SJSA1 (cell line): Measurements from ENCODE around the gene CD101. TPM values are rescaled to one million over a fixed set of nuclear protein-coding genes. Genes with fewer than 3 reads are reported as not detected.

Source experiments
- DNase-seq, 2 experiments: peaks; one replicate each; pipeline ENCODE4 v3.0.0-alpha.2; 2015 to 2020; ENCODE audit warnings: low spot score in 2 of 2, low read depth in 1 of 2
- H3K27ac ChIP-seq: fragments of 250-450 bp; sonication (Bioruptor Pico); 2 replicates; pipeline ENCODE4 v1.5.1; 2020; ENCODE audit warnings: mild to moderate bottlenecking, moderate library complexity
- H3K27me3 ChIP-seq: fragments of 250-450 bp; sonication (Bioruptor Pico); replicated peaks from 2 replicates; pipeline ENCODE4 v1.5.1; 2020; ENCODE audit warnings: mild to moderate bottlenecking, moderate library complexity
- H3K36me3 ChIP-seq: fragments of 250-450 bp; sonication (Bioruptor Pico); 2 replicates; pipeline ENCODE4 v1.5.1; 2020; ENCODE audit warnings: mild to moderate bottlenecking
- H3K4me1 ChIP-seq: fragments of 250-450 bp; sonication (Bioruptor Pico); replicated peaks from 2 replicates; pipeline ENCODE4 v1.6.1; 2021; ENCODE audit warnings: mild to moderate bottlenecking
- H3K4me3 ChIP-seq: fragments of 250-450 bp; sonication (Bioruptor Pico); 2 replicates; pipeline ENCODE4 v1.5.1; 2020; ENCODE audit warnings: mild to moderate bottlenecking
- H3K9me3 ChIP-seq: fragments of 250-450 bp; sonication (Bioruptor Pico); replicated peaks from 2 replicates; pipeline ENCODE4 v1.5.1; 2020; ENCODE audit warnings: mild to moderate bottlenecking
- total RNA-seq: library from RNA; depleted of rRNA; stranded (reverse); fragments of >200 nt; shearing (Covaris generic); gene quantifications from 2 replicates; pipeline ENCODE4 v1.2.3, GENCODE V29; 2014

CD101 gene
- total RNA-seq, 1 experiment from 2014 or later = 0.05 TPM

DNA sequence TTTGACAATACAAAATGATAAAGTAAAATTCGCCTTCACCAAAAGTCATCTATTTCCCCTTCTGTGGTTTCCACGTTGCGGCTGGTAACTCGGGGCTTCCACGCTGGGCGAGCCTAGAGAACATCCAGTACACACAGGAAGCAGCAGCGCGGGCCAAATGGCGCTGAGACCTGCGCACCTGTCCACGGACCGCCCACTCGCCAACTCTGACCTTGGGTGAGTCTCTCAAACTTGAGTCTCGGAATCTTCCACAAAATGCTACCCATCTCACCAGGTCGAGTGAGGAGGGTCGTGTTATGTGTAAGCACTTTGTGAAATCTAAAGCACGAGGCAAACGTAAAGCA is 57.7 kb downstream of the CD101 start:
- peak overlapping the region; percentile 52 for H3K27ac ChIP-seq
- H3K27me3 ChIP-seq = no peaks in the 10 kb centered on the region
- DNase-seq = no peak

DNA sequence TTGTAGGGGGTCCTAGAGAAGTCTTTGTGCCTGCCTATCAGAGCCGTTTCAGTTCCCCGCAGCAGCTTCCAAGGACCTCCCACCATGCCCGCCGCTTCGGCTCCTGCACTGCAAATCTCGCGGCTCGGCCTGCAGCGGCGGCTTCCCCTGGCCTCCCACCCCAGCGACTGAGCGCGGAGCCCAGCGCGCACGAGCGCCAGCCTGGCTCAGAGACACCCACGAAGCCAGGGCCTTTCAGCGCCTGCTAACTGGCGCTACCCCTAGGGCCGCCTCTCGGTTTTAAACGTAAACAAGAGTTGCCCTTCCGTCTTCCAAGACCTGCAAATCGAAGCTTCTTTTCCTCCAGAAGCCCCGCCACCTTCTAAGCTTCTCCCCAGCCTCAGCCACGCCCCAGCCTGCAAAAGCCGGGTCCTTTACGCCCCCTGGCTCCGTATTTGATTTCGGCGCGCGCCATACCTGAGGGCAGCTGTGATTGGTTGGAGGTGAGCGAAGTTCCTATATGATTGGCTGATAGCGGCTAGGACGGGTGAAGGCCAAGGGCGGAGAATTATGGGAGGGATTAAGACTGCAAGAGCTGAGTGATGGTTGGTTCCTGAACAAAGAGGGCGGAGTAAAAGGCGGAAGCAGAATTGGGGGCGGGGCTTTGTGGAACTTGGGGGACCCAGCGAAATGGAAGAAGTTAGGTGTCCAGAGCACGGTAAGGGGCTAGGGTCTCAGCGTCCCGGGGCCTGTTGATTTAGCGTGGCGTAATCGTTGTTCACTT is 58.3 kb downstream of the CD101 start, which contains the start of gene TTF2:
TSS of gene TTF2 (plus strand) at position 649 of the 763 bp plus-strand sequence. CDS start at position 670, 21 bp downstream.
- Histone ChIP-seq H3K4me1 (peaks cover 22% of the 10 kb centered on the region), H3K9me3 (no peaks in the 10 kb centered on the region), H3K36me3 (peaks cover 19% of the 10 kb centered on the region), H3K4me3 (peak within 1 kb of the TSS; percentile 59), H3K27ac (peak within 1 kb of the TSS; percentile 58), H3K27me3 (no peaks in the 10 kb centered on the region)
- peak; percentile 96 to 97 for DNase-seq

More for the DNA sequence above, 57.7 kb downstream of the CD101 start:
- peaks cover 19% of the 10 kb centered on the region for H3K36me3 ChIP-seq
- H3K4me1 ChIP-seq = peaks cover 22% of the 10 kb centered on the region
- no peaks in the 10 kb centered on the region for H3K9me3 ChIP-seq
- H3K4me3 ChIP-seq = peak overlapping the region; percentile 59

DNA sequence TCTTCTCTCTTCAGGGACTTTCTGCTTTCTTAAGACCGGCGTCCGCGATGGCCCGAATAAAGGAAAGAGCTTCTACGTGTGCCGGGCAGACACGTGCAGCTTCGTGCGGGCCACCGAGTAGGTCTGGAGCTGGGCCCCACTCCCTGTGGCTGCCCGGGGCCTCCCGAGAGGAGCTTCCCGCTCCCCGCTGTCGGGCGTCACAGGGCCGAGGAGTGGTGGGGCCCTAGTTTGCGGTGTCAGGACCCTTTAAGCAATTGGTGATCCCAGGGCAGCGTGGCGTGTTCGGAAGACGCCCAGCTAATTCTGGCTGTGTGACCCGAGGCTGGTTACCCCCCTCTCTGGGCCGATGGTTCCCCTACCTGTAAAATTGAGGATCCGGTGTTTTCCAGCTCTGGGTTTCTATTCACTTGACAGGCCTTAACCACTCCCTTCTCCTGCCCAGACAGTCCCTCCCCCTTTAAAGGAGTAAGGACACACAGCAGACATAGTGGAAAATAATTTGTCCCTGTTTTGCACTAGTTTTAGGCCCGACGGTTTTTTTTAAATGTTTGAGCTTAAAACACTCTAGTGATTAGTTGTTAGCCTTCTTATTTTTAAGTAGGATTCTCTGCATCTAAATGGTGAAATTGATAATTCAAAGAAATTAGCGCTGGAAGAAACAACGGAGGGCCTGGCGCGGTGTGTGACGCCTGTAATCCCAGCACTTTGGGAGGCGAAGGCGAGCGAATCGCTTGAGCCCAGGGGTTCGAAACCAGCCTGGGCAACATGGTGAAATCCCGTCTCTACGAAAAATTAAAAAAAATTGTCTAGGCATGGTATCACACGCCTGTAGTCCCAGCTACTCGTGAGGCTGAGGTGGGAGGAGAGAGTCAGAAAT is 59.1 kb downstream of the CD101 start:
- Histone ChIP-seq H3K4me3 (peak overlapping the region; percentile 59), H3K27me3 (no peaks in the 10 kb centered on the region), H3K4me1 (peaks cover 22% of the 10 kb centered on the region), H3K9me3 (no peaks in the 10 kb centered on the region), H3K27ac (peak overlapping the region; percentile 58), H3K36me3 (peaks cover 19% of the 10 kb centered on the region)
- peak in 1 of 2 experiments; percentile 42 for DNase-seq

DNA sequence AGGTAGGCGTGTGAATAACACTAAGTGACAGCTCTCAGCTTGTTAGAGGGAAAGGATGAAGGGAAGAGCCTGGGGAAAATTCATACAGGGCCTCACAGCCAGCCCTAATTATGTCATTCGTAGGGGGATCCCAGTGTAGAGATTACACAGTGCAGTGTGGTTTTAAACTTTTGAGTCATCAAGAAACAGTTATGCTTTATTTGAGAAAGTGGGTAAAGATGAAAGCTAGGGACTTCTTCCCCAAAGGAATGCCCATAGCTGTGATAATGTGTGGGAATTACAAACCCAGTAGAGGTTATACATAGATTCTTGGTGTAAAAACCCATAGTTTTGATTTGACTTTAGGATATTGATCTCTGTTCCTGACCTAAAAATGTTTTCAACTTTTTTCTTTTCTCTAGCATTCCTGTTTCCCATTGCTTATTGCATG is 60.4 kb downstream of the CD101 start:
- Histone ChIP-seq H3K4me3 (no peak overlapping the region), H3K27me3 (no peaks in the 10 kb centered on the region), H3K4me1 (peaks cover 22% of the 10 kb centered on the region), H3K27ac (peak overlapping the region; percentile 12; the same call in 1 of the 2 replicates), H3K36me3 (peaks cover 21% of the 10 kb centered on the region), H3K9me3 (no peaks in the 10 kb centered on the region)
- DNase-seq = peak in 1 of 2 experiments; percentile 60

DNA sequence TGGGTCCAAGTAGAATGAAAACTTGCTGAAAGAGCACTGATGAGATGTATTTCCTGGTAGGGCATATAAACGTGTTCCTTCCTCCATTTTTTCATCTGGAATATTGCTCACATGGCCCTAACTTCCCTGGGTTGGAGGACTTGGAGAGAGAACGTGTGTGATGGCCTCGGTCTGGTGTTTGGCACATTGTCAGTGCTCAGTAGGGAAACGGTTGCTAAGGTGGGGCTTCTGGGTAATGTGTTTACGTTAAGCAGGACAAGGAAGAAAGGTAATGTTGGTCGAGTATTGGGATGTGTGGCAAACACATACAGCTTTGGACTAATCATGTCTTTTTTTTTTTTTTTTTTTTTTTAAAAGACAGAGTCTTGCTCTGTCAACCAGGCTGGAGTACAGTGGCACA is 64.8 kb downstream of the CD101 start:
- H3K4me3 ChIP-seq = no peak overlapping the region

DNA sequence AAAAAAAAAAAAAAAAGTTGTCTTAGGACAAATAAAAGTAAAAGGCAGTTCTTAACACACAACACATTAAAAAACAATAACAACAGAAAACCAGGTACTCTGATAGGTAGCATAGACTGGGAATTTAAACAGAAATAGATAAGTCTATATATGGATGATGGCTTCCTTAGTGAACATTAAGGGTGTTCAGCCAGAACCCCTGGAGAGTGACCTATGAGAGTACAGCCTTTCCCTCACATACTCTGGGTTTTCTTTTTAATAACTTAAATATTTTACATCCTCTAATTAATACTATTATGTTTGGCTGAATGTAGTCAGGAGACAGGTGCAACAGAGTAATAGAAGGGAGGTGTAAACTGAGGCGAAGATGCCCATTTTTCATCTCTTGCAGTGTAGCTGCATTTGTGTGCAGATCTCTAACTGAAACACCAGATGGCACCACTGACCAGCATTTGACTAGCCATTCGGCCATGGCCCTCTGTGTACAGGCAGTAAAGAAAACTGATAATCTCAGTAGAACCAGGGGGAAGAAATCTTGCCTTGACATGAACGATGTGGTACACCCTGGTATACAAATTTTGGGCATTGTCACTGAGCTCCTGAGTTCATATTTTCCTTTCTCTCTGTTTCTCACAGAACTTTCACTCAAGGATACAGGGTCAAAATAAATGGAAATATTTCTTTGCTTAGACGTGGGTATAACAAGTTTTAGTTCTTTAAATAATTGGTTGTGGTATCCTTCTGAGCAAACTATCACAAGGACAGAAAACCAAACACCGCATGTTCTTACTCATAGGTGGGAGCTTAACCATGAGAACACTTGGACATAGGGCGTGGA is 66.2 kb downstream of the CD101 start:
- H3K27me3 ChIP-seq = no peaks in the 10 kb centered on the region
- peaks cover 16% of the 10 kb centered on the region for H3K36me3 ChIP-seq
- DNase-seq = peak; percentile 50 to 58
- no peak overlapping the region for H3K27ac ChIP-seq
- H3K9me3 ChIP-seq = no peaks in the 10 kb centered on the region
- H3K4me1 ChIP-seq = 0 out of 2 replicates have a peak, but pooled peaks cover 6% of the 10 kb centered on the region
- no peak overlapping the region for H3K4me3 ChIP-seq

More for the DNA sequence above, 64.8 kb downstream of the CD101 start:
- Histone ChIP-seq H3K4me1 (peaks cover 17% of the 10 kb centered on the region), H3K36me3 (peaks cover 23% of the 10 kb centered on the region), H3K27me3 (no peaks in the 10 kb centered on the region), H3K9me3 (no peaks in the 10 kb centered on the region), H3K27ac (no peak overlapping the region)
- DNase-seq = no peak

DNA sequence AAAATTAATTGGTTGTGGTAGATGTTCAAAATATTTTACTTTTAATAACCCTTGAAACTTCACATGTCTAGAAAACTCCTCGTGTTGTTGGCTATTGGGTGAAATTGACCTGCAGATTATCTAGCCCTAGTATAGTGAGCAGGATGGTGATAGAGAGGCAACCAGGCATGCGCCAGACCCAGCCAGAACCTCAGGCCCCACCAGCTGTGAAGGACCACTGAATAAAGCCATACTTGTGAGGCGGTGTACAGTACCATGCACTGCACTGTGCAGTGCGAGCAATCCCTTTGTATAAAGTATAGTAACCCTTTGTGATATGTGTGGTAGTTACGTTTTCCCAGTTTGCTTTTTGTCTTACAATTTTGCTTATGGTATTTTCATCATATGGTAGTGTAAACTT is 67.0 kb downstream of the CD101 start:
- peaks cover 11% of the 10 kb centered on the region for H3K36me3 ChIP-seq
- no peak overlapping the region for H3K4me3 ChIP-seq
- no peak overlapping the region for H3K27ac ChIP-seq
- no peak for DNase-seq
- H3K9me3 ChIP-seq = no peaks in the 10 kb centered on the region
- H3K4me1 ChIP-seq = 0 out of 2 replicates have a peak, but pooled peaks cover 6% of the 10 kb centered on the region
- no peaks in the 10 kb centered on the region for H3K27me3 ChIP-seq

DNA sequence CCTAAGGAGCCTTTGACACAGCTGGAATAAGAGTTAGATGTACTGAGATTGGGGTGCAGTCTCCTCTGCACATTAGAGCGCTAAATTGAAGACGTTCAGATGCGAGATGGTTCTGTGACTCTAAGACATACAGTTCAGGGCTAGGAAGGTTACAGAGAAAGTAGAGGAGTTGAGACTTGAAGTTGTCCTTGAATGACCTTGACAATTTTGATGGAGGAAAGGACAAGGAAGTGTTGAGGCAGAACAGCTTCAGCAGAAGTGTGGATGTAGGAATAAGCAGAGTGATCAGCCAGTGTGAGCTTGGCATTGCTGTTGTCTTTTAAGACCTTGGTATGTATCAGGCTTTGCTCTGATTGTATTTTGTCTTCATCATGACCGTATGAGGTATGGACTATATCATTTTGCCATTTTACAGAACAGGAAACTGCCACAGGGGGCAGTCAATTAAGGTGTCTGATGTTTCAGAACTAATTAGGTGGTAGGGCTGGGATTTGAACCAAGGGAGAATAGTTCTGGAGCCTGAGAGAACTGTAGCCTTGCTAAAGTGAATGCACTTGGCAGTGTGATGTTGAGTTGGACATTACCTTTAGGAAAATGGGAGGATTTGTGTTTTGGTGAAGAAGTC is 67.8 kb downstream of the CD101 start:
- H3K27ac ChIP-seq = no peak overlapping the region
- no peaks in the 10 kb centered on the region for H3K27me3 ChIP-seq
- no peak for DNase-seq
- H3K4me1 ChIP-seq = 0 out of 2 replicates have a peak, but pooled peaks cover 6% of the 10 kb centered on the region
- no peak overlapping the region for H3K4me3 ChIP-seq
- peaks cover 17% of the 10 kb centered on the region for H3K36me3 ChIP-seq
- no peaks in the 10 kb centered on the region for H3K9me3 ChIP-seq

DNA sequence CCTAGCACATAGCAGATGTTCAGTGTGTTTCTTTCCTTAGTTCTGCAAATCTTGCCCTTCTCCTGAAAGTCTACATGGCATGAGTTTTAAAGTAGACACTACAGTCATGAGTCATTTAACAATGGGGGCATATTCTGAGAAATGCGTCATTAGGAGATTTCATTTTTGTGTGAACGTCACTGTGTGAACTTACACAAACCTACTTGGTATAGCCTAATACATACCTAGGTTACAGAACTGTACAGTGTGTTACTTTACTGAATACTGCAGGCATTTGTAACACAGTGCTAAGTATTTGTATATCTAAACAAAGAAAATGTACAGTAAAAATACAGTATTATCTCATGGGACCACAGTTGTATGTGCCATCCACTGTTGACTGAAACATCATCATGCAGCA is 68.6 kb downstream of the CD101 start:
- no peak for DNase-seq
- Histone ChIP-seq H3K9me3 (no peaks in the 10 kb centered on the region), H3K27ac (peak overlapping the region; percentile 17; the same call in 1 of the 2 replicates), H3K36me3 (peaks cover 25% of the 10 kb centered on the region), H3K4me3 (no peak overlapping the region), H3K27me3 (no peaks in the 10 kb centered on the region), H3K4me1 (0 out of 2 replicates have a peak, but pooled peaks cover 6% of the 10 kb centered on the region)

DNA sequence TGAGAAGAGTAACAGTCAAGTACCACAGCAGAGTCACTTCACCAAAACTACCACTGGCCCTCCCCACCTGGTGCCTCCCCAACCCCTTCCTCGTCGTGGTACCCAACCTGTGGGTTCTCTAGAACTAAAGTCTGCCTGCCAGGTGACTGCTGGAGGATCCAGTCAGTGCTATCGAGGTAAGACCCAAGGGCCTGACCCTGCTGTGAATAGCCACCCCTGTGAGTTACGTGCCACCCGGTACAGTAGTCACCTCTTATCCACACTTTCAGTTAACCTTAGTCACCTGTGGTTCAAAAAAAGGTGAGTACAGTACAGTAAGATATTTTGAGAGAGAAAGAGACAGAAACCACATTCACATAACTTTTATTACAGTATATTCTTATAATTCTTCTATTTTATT is 75.1 kb downstream of the CD101 start:
- Histone ChIP-seq H3K9me3 (no peaks in the 10 kb centered on the region), H3K4me3 (no peak overlapping the region), H3K36me3 (peaks cover 76% of the 10 kb centered on the region), H3K27me3 (no peaks in the 10 kb centered on the region), H3K4me1 (peaks cover 5% of the 10 kb centered on the region), H3K27ac (no peak overlapping the region)
- DNase-seq = no peak

DNA sequence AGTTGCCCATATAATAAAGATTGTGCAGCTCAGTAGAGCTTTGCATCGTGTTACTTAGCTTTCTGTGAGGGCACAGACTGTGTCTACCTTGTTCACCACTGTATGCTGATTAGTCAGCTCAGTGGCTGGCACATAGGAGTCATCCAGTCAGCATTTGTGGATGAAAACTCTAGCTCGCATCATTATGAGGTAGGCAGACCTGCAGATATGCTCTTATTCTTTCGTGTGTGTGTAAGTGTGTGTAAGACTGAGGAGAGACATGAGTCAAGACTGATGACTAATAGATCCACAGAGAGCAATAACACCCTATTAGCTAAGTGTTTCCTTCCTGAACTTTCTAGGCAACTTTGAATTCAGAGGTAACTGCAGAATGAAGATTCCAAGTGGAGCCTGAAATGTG is 75.7 kb downstream of the CD101 start:
- Histone ChIP-seq H3K4me1 (peaks cover 5% of the 10 kb centered on the region), H3K36me3 (peaks cover 82% of the 10 kb centered on the region), H3K4me3 (no peak overlapping the region), H3K27ac (peak overlapping the region; percentile 57), H3K27me3 (no peaks in the 10 kb centered on the region), H3K9me3 (no peaks in the 10 kb centered on the region)
- peak; percentile 48 to 50 for DNase-seq

DNA sequence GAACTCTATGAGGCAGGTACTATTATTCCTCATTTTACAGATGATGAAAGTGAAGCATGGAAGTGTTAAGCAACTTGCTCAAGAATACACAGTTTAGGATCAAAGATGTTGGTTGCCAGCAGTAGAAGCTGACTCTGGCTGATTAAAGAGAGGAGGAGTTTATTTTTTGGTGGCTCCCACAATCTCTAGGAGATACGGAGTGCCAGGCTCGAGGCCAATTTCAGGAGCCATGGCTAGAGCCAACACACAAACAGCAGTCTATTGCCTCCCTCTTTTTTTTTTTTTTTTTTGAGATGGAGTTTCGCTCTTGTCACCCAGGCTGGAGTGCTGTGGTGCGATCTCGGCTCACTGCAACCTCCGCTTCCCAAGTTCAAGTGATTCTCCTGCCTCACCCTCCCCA is 78.2 kb downstream of the CD101 start:
- DNase-seq = no peak

DNA sequence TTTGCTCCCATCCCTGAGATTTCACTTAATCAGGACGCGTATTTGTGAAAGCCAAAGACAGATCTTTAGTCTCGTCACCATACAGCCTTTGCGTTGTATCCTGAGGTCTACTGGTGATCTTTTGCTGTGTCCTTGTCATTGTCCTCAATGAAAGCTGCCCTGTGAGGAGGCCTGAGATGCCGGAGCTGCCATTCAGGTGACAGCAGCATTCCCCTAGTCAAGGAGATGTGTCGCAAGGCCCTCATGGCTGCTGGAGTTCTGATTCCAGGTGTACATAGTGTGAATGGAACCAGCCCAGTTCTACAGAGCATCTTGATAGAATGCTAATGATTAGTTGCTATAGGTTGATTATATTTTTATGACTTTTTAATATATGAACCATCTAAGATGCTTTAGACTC is 82.7 kb downstream of the CD101 start:
- Histone ChIP-seq H3K36me3 (peaks cover 59% of the 10 kb centered on the region), H3K4me3 (no peak overlapping the region)

More for the DNA sequence above, 78.2 kb downstream of the CD101 start:
- peaks cover 85% of the 10 kb centered on the region for H3K36me3 ChIP-seq
- peaks cover 5% of the 10 kb centered on the region for H3K4me1 ChIP-seq
- H3K27ac ChIP-seq = no peak overlapping the region
- no peaks in the 10 kb centered on the region for H3K9me3 ChIP-seq
- H3K27me3 ChIP-seq = no peaks in the 10 kb centered on the region
- H3K4me3 ChIP-seq = no peak overlapping the region

More for the DNA sequence above, 82.7 kb downstream of the CD101 start:
- DNase-seq = no peak
- Histone ChIP-seq H3K4me1 (no peaks in the 10 kb centered on the region), H3K27ac (no peak overlapping the region), H3K27me3 (no peaks in the 10 kb centered on the region), H3K9me3 (no peaks in the 10 kb centered on the region)
